Ovary (tissue), 3 donors: ENCODE results near the gene SLC45A2.

Experiments used
- POLR2A ChIP-seq: fragments of 450-650 bp; IDR thresholded peaks from one replicate; pipeline ENCODE4 v1.6.1; 2017; ENCODE audit warnings: antibody characterized with exemption, mild to moderate bottlenecking, moderate library complexity
- TF ChIP-seq, protein P1 (sequence below), 3 donors: fragments of 450-650 bp in 2 of 3; fragments of 200-600 bp in 1 of 3; IDR thresholded peaks; one replicate each; pipeline versions ENCODE4 v1.5.1 to v1.8.0; 2016 to 2022; ENCODE audit warnings: antibody characterized with exemption in 3 of 3, mild to moderate bottlenecking in 1 of 3
- donor health status: DM: no; HTN: no; CAD: no.

DNA sequence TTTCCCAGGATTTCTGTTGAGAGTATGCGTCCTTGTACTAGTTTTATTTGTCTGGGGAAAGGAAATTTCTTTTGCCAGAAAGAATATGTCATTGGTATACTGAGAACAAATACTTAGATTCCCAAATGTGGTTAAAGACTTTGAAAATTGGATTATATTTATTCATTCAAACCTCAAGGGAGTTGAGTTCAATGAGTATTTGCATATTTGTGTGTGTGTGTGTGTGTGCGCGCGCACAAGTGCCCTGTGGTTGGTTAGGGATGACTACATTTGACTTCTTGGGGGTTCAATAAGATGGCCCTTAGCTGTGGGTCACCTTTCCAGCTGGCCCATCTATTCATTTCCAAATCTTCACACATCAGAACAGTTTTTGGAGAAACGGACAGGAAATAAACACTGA lies 43.4 kb downstream of the SLC45A2 start:
- no peak for TF ChIP-seq POLR2A
- TF ChIP-seq, protein P1, sequence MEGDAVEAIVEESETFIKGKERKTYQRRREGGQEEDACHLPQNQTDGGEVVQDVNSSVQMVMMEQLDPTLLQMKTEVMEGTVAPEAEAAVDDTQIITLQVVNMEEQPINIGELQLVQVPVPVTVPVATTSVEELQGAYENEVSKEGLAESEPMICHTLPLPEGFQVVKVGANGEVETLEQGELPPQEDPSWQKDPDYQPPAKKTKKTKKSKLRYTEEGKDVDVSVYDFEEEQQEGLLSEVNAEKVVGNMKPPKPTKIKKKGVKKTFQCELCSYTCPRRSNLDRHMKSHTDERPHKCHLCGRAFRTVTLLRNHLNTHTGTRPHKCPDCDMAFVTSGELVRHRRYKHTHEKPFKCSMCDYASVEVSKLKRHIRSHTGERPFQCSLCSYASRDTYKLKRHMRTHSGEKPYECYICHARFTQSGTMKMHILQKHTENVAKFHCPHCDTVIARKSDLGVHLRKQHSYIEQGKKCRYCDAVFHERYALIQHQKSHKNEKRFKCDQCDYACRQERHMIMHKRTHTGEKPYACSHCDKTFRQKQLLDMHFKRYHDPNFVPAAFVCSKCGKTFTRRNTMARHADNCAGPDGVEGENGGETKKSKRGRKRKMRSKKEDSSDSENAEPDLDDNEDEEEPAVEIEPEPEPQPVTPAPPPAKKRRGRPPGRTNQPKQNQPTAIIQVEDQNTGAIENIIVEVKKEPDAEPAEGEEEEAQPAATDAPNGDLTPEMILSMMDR (IDR thresholded peaks at IDR 0.05): no peak
